SW 1271 (cell line): ENCODE results near the gene CFAP20DC.

Source experiments
- DNase-seq, 2 experiments: peaks; one replicate each; lab custom pipeline; 2025; lab: John Stamatoyannopoulos, UW

Gene CFAP20DC

GRCh38 chr3:58800032-58800431 lies 249.8 kb downstream of the CFAP20DC start:
- no peak for DNase-seq

- no peak for DNase-seq
Measured at GRCh38 chr3:58799271-58799670, 250.6 kb downstream of the CFAP20DC start.

GRCh38 chr3:58798312-58798711 lies 251.5 kb downstream of the CFAP20DC start:
- DNase-seq, result no peak

GRCh38 chr3:58794750-58795149 lies 255.1 kb downstream of the CFAP20DC start:
- no peak for DNase-seq

GRCh38 chr3:58793938-58794337 lies 255.9 kb downstream of the CFAP20DC start:
- DNase-seq, result no peak

GRCh38 chr3:58792921-58793451 lies 256.8 kb downstream of the CFAP20DC start:
- DNase-seq, result no peak

GRCh38 chr3:58789385-58789784 lies 260.4 kb downstream of the CFAP20DC start:
- no peak for DNase-seq

GRCh38 chr3:58784888-58785287 lies 264.9 kb downstream of the CFAP20DC start:
- no peak for DNase-seq

GRCh38 chr3:58784425-58784824 lies 265.4 kb downstream of the CFAP20DC start:
- no peak for DNase-seq

- no peak for DNase-seq
Measured at GRCh38 chr3:58783845-58784244, 266.0 kb downstream of the CFAP20DC start.

- no peak for DNase-seq
Measured at GRCh38 chr3:58779934-58780333, 269.9 kb downstream of the CFAP20DC start.

GRCh38 chr3:58776231-58776630 lies 273.6 kb downstream of the CFAP20DC start:
- no peak for DNase-seq

- DNase-seq, result no peak
Measured at GRCh38 chr3:58772462-58772861, 277.4 kb downstream of the CFAP20DC start.

- DNase-seq, result no peak
Measured at GRCh38 chr3:58769065-58769464, 280.8 kb downstream of the CFAP20DC start.

GRCh38 chr3:58766587-58767282 lies 283.1 kb downstream of the CFAP20DC start:
- DNase-seq, result no peak

GRCh38 chr3:58755150-58755549 lies 294.7 kb downstream of the CFAP20DC start:
- no peak for DNase-seq

- no peak for DNase-seq
Measured at GRCh38 chr3:58754074-58754473, 295.8 kb downstream of the CFAP20DC start.

- no peak for DNase-seq
Measured at GRCh38 chr3:58751882-58752567, 297.8 kb downstream of the CFAP20DC start.

- no peak for DNase-seq
Measured at GRCh38 chr3:58751235-58751634, 298.6 kb downstream of the CFAP20DC start.

GRCh38 chr3:58749948-58750347 lies 299.9 kb downstream of the CFAP20DC start:
- no peak for DNase-seq

GRCh38 chr3:58748024-58748423 lies 301.8 kb downstream of the CFAP20DC start:
- DNase-seq, result no peak

GRCh38 chr3:58746758-58747157 lies 303.1 kb downstream of the CFAP20DC start:
- DNase-seq, result no peak

GRCh38 chr3:58743296-58743695 lies 306.5 kb downstream of the CFAP20DC start:
- DNase-seq, result no peak
